ENCODE data around the gene MLEC.

Gene MLEC

GRCh38 chr12:120688527-120689071 is 1.6 kb downstream of the MLEC start:
- Histone ChIP-seq H3K27ac (peak overlapping the region in 12 of 21 experiments; percentile 11 to 95 (median 88)), H3K4me3 (peak overlapping the region; percentile 65 to 100 (median 86))

GRCh38 chr12:120689397-120690082 is 2.6 kb downstream of the MLEC start:
- H3K27ac ChIP-seq, result no peak overlapping the region

GRCh38 chr12:120690083-120690450 is 3.1 kb downstream of the MLEC start:
- H3K4me3 ChIP-seq, result no peak overlapping the region
- H3K27ac ChIP-seq, result no peak overlapping the region

More at GRCh38 chr12:120689397-120690082, 2.6 kb downstream of the MLEC start:
- H3K4me3 ChIP-seq, result peak overlapping the region in 1 of 7 experiments; percentile 65

GRCh38 chr12:120690978-120691377 is 4.0 kb downstream of the MLEC start:
- no peak overlapping the region for H3K4me3 ChIP-seq
- H3K27ac ChIP-seq, result no peak overlapping the region

- no peak overlapping the region for H3K4me3 ChIP-seq
- no peak overlapping the region for H3K27ac ChIP-seq
Observed at GRCh38 chr12:120692524-120693033, 5.6 kb downstream of the MLEC start.

GRCh38 chr12:120693848-120694247 is 6.9 kb downstream of the MLEC start:
- Histone ChIP-seq H3K27ac (no peak overlapping the region), H3K4me3 (no peak overlapping the region)

- Histone ChIP-seq H3K4me3 (no peak overlapping the region), H3K27ac (no peak overlapping the region)
Observed at GRCh38 chr12:120696626-120697025, 9.7 kb downstream of the MLEC start.

- Histone ChIP-seq H3K27ac (peak overlapping the region in 2 of 21 experiments; percentile 17 to 50), H3K4me3 (no peak overlapping the region)
Observed at GRCh38 chr12:120697344-120697743, 10.4 kb downstream of the MLEC start.

GRCh38 chr12:120698665-120699064 is 11.7 kb downstream of the MLEC start:
- Histone ChIP-seq H3K27ac (peak overlapping the region in 7 of 21 experiments; percentile 0 to 61 (median 46)), H3K4me3 (no peak overlapping the region)

GRCh38 chr12:120699553-120699952 is 12.6 kb downstream of the MLEC start:
- H3K4me3 ChIP-seq, result no peak overlapping the region
- H3K27ac ChIP-seq, result peak overlapping the region in 2 of 21 experiments; percentile 24 to 28

GRCh38 chr12:120700886-120701285 is 13.9 kb downstream of the MLEC start:
- H3K4me3 ChIP-seq, result no peak overlapping the region
- H3K27ac ChIP-seq, result no peak overlapping the region

- H3K27ac ChIP-seq, result no peak overlapping the region
Observed at GRCh38 chr12:120702637-120703036, 15.7 kb downstream of the MLEC start.

GRCh38 chr12:120703311-120703942 is 16.5 kb downstream of the MLEC start:
- no peak overlapping the region for H3K27ac ChIP-seq
- H3K4me3 ChIP-seq, result no peak overlapping the region

More at GRCh38 chr12:120702637-120703036, 15.7 kb downstream of the MLEC start:
- H3K4me3 ChIP-seq, result no peak overlapping the region

- no peak overlapping the region for H3K27ac ChIP-seq
- no peak overlapping the region for H3K4me3 ChIP-seq
Observed at GRCh38 chr12:120705618-120706017, 18.7 kb downstream of the MLEC start.

- Histone ChIP-seq H3K27ac (no peak overlapping the region), H3K4me3 (no peak overlapping the region)
Observed at GRCh38 chr12:120706029-120706428, 19.1 kb downstream of the MLEC start.

GRCh38 chr12:120708651-120709050 is 21.7 kb downstream of the MLEC start:
- Histone ChIP-seq H3K4me3 (no peak overlapping the region), H3K27ac (no peak overlapping the region)

- Histone ChIP-seq H3K4me3 (peak within 1 kb of the TSS; percentile 66 to 96 (median 84)), H3K27ac (peak within 1 kb of the TSS; percentile 53 to 95 (median 86))
Observed at GRCh38 chr12:120710031-120710804, 23.3 kb downstream of the MLEC start, which contains the start of gene UNC119B. Gene UNC119B, plus strand, starts transcription at chr12:120710458. Its CDS starts 17 bp downstream, at chr12:120710475.

GRCh38 chr12:120710805-120711296 is 23.9 kb downstream of the MLEC start:
- Histone ChIP-seq H3K4me3 (peak overlapping the region; percentile 66 to 96 (median 84)), H3K27ac (peak overlapping the region in 20 of 21 experiments; percentile 60 to 95 (median 86))

- Histone ChIP-seq H3K27ac (peak overlapping the region in 12 of 21 experiments; percentile 82 to 95 (median 86)), H3K4me3 (peak overlapping the region; percentile 66 to 96 (median 84))
Observed at GRCh38 chr12:120711411-120711810, 24.5 kb downstream of the MLEC start.

GRCh38 chr12:120712610-120713009 is 25.7 kb downstream of the MLEC start:
- Histone ChIP-seq H3K27ac (no peak overlapping the region), H3K4me3 (no peak overlapping the region)

Data from skin epidermis (tissue), 12 donors.